Neural cell (in vitro differentiated cells): ENCODE data around the gene CACNA2D1. TPM values are rescaled to one million over a fixed set of nuclear protein-coding genes. Genes with fewer than 3 reads are reported as not detected.

ENCODE experiments used
- H2AFZ ChIP-seq: fragments of 200-600, 300-800 bp; sonication (generic), shearing (Covaris generic); 2 replicates; pipeline ENCODE4 v1.6.0; 2014; ENCODE audit warnings: low read depth, mild to moderate bottlenecking, antibody characterized with exemption, low read length, moderate library complexity
- H3F3A ChIP-seq: fragments of 200-600 bp; shearing (Covaris generic); 2 replicates; pipeline ENCODE4 v1.6.1; 2016; ENCODE audit warnings: mild to moderate bottlenecking, moderate library complexity, mixed read lengths, antibody characterized with exemption, low read length; ENCODE audit not compliant: insufficient read depth, poor library complexity, severe bottlenecking
- H3K27ac ChIP-seq: fragments of 200-600, 300-800 bp; sonication (generic), shearing (Covaris generic); 2 replicates; pipeline ENCODE4 v1.5.1; 2014; ENCODE audit warnings: mild to moderate bottlenecking, low read length, moderate library complexity
- H3K27me3 ChIP-seq: fragments of 300-800, 200-600 bp; sonication (generic), shearing (Covaris generic); 2 replicates; pipeline ENCODE4 v1.6.0; 2014; ENCODE audit warnings: mild to moderate bottlenecking, low read depth, low read length, moderate library complexity; ENCODE audit not compliant: insufficient read depth
- H3K36me3 ChIP-seq: fragments of 300-800, 200-600 bp; sonication (generic), shearing (Covaris generic); 2 replicates; pipeline ENCODE4 v1.5.1; 2014; ENCODE audit warnings: mild to moderate bottlenecking, antibody characterized with exemption, low read length, moderate library complexity; ENCODE audit not compliant: insufficient read depth
- H3K4me2 ChIP-seq: fragments of 300-800, 200-600 bp; sonication (generic), shearing (Covaris generic); 2 replicates; pipeline ENCODE4 v1.6.0; 2014; ENCODE audit warnings: mild to moderate bottlenecking, low read length
- H3K4me3 ChIP-seq: fragments of 300-800, 200-600 bp; sonication (generic), shearing (Covaris generic); 2 replicates; pipeline ENCODE4 v1.5.1; 2014; ENCODE audit warnings: mild to moderate bottlenecking, low read length, moderate library complexity
- H3K79me2 ChIP-seq: fragments of 200-600 bp; shearing (Covaris generic); replicated peaks from 2 replicates; pipeline ENCODE4 v1.6.0; 2014; ENCODE audit warnings: mild to moderate bottlenecking, low read length, moderate library complexity; ENCODE audit not compliant: insufficient read depth
- H3K9ac ChIP-seq: fragments of 300-800, 200-600 bp; sonication (generic), shearing (Covaris generic); 2 replicates; pipeline ENCODE4 v1.6.1; 2016; ENCODE audit warnings: mild to moderate bottlenecking, low read length, mixed read lengths
- H3K9me2 ChIP-seq: fragments of 200-600 bp; shearing (Covaris generic); 2 replicates; pipeline ENCODE4 v1.6.1; 2016; ENCODE audit warnings: mild to moderate bottlenecking, low read length, mixed read lengths; ENCODE audit not compliant: insufficient read depth
- H3K9me3 ChIP-seq: fragments of 200-600, 300-800 bp; sonication (generic), shearing (Covaris generic); 2 replicates; pipeline ENCODE4 v1.6.1; 2016; ENCODE audit warnings: mild to moderate bottlenecking, mixed run types, low read length, moderate library complexity, mixed read lengths
- H4K20me1 ChIP-seq: fragments of 200-600 bp; shearing (Covaris generic); 2 replicates; pipeline ENCODE4 v1.6.1; 2016; ENCODE audit warnings: mild to moderate bottlenecking, mixed run types; ENCODE audit not compliant: insufficient read depth
- EP300 ChIP-seq: fragments of 450-650 bp; conservative IDR thresholded peaks from 2 replicates; pipeline ENCODE4 v1.6.1; 2014; ENCODE audit warnings: antibody characterized with exemption, mild to moderate bottlenecking, moderate library complexity; ENCODE audit not compliant: poor library complexity, severe bottlenecking
- EZH2 ChIP-seq: fragments of 200-600, 300-800 bp; shearing (Covaris generic), sonication (generic); IDR thresholded peaks from 2 replicates; pipeline ENCODE4 v1.6.1; 2014; ENCODE audit warnings: antibody characterized with exemption, low read length, borderline replicate concordance, mild to moderate bottlenecking; ENCODE audit not compliant: insufficient read depth, poor library complexity, severe bottlenecking
- MXI1 ChIP-seq: fragments of 450-650 bp; conservative IDR thresholded peaks from 2 replicates; pipeline ENCODE4 v1.6.1; 2014; ENCODE audit warnings: antibody characterized with exemption, mild to moderate bottlenecking; ENCODE audit not compliant: poor library complexity, severe bottlenecking
- POLR2AphosphoS5 ChIP-seq: IDR thresholded peaks from 2 replicates; pipeline ENCODE4 v1.6.1; 2012
- RAD21 ChIP-seq: fragments of 450-650 bp; conservative IDR thresholded peaks from 2 replicates; pipeline ENCODE4 v1.6.1; 2014; ENCODE audit warnings: antibody characterized with exemption, mild to moderate bottlenecking, moderate library complexity
- SMC3 ChIP-seq: fragments of 450-650 bp; conservative IDR thresholded peaks from 2 replicates; pipeline ENCODE4 v1.6.1; 2014; ENCODE audit warnings: antibody characterized with exemption, mild to moderate bottlenecking, moderate library complexity; ENCODE audit not compliant: poor library complexity
- TAF1 ChIP-seq: IDR thresholded peaks from 2 replicates; pipeline ENCODE4 v1.6.1; 2012; ENCODE audit warnings: low read depth
- polyA plus RNA-seq: library from polyadenylated mRNA; depleted of rRNA; stranded (reverse); fragments of >200 nt; gene quantifications from 2 replicates; pipeline ENCODE4 v1.2.3, GENCODE V29; 2014
- TF ChIP-seq, protein P1 (sequence below): IDR thresholded peaks from 2 replicates; pipeline ENCODE4 v1.6.1; 2012; ENCODE audit warnings: borderline replicate concordance
- TF ChIP-seq, protein P2 (sequence below): fragments of 450-650 bp; IDR thresholded peaks from 2 replicates; pipeline ENCODE4 v1.5.1; 2014; ENCODE audit warnings: antibody characterized with exemption, mild to moderate bottlenecking, moderate library complexity; ENCODE audit not compliant: poor library complexity, severe bottlenecking

CACNA2D1 gene
- polyA plus RNA-seq, 1 donor from 2014 or later, result 7.0 TPM

- no peak overlapping the region for H3K4me3 ChIP-seq
- no peaks in the 10 kb centered on the region for H3K36me3 ChIP-seq
- no peaks in the 10 kb centered on the region for H3K9me3 ChIP-seq
- no peaks in the 10 kb centered on the region for H3K79me2 ChIP-seq
- no peaks in the 10 kb centered on the region for H3F3A ChIP-seq
- H3K9me2 ChIP-seq, result no peaks in the 10 kb centered on the region
- H3K27me3 ChIP-seq, result no peaks in the 10 kb centered on the region
- H2AFZ ChIP-seq, result no peak overlapping the region
- H3K27ac ChIP-seq, result no peak overlapping the region
- TF ChIP-seq EZH2, result no peak
- no peak for TF ChIP-seq TAF1
- TF ChIP-seq EP300, result no peak
- TF ChIP-seq SMC3, result no peak
- no peak overlapping the region for H3K4me2 ChIP-seq
- H4K20me1 ChIP-seq, result no peaks in the 10 kb centered on the region
- H3K9ac ChIP-seq, result no peak overlapping the region
Measured at GRCh38 chr7:82129091-82129490, 314.5 kb downstream of the CACNA2D1 start.

GRCh38 chr7:82128546-82128945 is 315.0 kb downstream of the CACNA2D1 start:
- H3K4me2 ChIP-seq, result no peak overlapping the region
- no peaks in the 10 kb centered on the region for H4K20me1 ChIP-seq
- H3K9me2 ChIP-seq, result no peaks in the 10 kb centered on the region
- TF ChIP-seq TAF1 (no peak), EZH2 (no peak), MXI1 (no peak), SMC3 (no peak), RAD21 (no peak), POLR2AphosphoS5 (no peak), EP300 (no peak)
- TF ChIP-seq, protein P1, sequence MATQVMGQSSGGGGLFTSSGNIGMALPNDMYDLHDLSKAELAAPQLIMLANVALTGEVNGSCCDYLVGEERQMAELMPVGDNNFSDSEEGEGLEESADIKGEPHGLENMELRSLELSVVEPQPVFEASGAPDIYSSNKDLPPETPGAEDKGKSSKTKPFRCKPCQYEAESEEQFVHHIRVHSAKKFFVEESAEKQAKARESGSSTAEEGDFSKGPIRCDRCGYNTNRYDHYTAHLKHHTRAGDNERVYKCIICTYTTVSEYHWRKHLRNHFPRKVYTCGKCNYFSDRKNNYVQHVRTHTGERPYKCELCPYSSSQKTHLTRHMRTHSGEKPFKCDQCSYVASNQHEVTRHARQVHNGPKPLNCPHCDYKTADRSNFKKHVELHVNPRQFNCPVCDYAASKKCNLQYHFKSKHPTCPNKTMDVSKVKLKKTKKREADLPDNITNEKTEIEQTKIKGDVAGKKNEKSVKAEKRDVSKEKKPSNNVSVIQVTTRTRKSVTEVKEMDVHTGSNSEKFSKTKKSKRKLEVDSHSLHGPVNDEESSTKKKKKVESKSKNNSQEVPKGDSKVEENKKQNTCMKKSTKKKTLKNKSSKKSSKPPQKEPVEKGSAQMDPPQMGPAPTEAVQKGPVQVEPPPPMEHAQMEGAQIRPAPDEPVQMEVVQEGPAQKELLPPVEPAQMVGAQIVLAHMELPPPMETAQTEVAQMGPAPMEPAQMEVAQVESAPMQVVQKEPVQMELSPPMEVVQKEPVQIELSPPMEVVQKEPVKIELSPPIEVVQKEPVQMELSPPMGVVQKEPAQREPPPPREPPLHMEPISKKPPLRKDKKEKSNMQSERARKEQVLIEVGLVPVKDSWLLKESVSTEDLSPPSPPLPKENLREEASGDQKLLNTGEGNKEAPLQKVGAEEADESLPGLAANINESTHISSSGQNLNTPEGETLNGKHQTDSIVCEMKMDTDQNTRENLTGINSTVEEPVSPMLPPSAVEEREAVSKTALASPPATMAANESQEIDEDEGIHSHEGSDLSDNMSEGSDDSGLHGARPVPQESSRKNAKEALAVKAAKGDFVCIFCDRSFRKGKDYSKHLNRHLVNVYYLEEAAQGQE, result no peak
- TF ChIP-seq, protein P2, sequence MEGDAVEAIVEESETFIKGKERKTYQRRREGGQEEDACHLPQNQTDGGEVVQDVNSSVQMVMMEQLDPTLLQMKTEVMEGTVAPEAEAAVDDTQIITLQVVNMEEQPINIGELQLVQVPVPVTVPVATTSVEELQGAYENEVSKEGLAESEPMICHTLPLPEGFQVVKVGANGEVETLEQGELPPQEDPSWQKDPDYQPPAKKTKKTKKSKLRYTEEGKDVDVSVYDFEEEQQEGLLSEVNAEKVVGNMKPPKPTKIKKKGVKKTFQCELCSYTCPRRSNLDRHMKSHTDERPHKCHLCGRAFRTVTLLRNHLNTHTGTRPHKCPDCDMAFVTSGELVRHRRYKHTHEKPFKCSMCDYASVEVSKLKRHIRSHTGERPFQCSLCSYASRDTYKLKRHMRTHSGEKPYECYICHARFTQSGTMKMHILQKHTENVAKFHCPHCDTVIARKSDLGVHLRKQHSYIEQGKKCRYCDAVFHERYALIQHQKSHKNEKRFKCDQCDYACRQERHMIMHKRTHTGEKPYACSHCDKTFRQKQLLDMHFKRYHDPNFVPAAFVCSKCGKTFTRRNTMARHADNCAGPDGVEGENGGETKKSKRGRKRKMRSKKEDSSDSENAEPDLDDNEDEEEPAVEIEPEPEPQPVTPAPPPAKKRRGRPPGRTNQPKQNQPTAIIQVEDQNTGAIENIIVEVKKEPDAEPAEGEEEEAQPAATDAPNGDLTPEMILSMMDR, result no peak
- H3F3A ChIP-seq, result no peaks in the 10 kb centered on the region
- H2AFZ ChIP-seq, result no peak overlapping the region
- H3K27ac ChIP-seq, result no peak overlapping the region
- no peaks in the 10 kb centered on the region for H3K79me2 ChIP-seq
- H3K9ac ChIP-seq, result no peak overlapping the region
- no peak overlapping the region for H3K4me3 ChIP-seq
- H3K27me3 ChIP-seq, result no peaks in the 10 kb centered on the region
- H3K36me3 ChIP-seq, result no peaks in the 10 kb centered on the region
- no peaks in the 10 kb centered on the region for H3K9me3 ChIP-seq

- Histone ChIP-seq H4K20me1 (no peaks in the 10 kb centered on the region), H3K9ac (no peak overlapping the region), H3K4me2 (no peak overlapping the region), H3K36me3 (no peaks in the 10 kb centered on the region), H3F3A (no peaks in the 10 kb centered on the region), H3K27ac (no peak overlapping the region), H3K4me3 (no peak overlapping the region), H3K9me3 (no peaks in the 10 kb centered on the region), H3K27me3 (no peaks in the 10 kb centered on the region), H3K79me2 (no peaks in the 10 kb centered on the region), H2AFZ (no peak overlapping the region), H3K9me2 (no peaks in the 10 kb centered on the region)
- no peak for TF ChIP-seq EP300
- no peak for TF ChIP-seq MXI1
Measured at GRCh38 chr7:82126576-82126975, 317.0 kb downstream of the CACNA2D1 start.
